Esophagus muscularis mucosa (tissue), 4 donors: ENCODE results near the gene PIGM.

ENCODE experiments used
- EP300 ChIP-seq: sonication (generic); formaldehyde crosslinking; IDR thresholded peaks from one replicate; pipeline ENCODE4 v1.6.1; 2017; ENCODE audit warnings: antibody characterized with exemption
- POLR2AphosphoS5 ChIP-seq, 2 donors: sonication (generic); formaldehyde crosslinking; IDR thresholded peaks; one replicate each; pipeline ENCODE4 v1.6.1; 2017; ENCODE audit warnings: antibody characterized with exemption in 2 of 2
- TF ChIP-seq, protein P1 (sequence below), 3 experiments: fragments of 200-600 bp in 2 of 3; fragments of 450-650 bp in 1 of 3; sonication (generic) in 2 of 3; IDR thresholded peaks; one replicate each; pipeline ENCODE4 v1.5.1; 2017 to 2019; ENCODE audit warnings: antibody characterized with exemption in 3 of 3, mild to moderate bottlenecking in 2 of 3, moderate library complexity in 1 of 3

DNA sequence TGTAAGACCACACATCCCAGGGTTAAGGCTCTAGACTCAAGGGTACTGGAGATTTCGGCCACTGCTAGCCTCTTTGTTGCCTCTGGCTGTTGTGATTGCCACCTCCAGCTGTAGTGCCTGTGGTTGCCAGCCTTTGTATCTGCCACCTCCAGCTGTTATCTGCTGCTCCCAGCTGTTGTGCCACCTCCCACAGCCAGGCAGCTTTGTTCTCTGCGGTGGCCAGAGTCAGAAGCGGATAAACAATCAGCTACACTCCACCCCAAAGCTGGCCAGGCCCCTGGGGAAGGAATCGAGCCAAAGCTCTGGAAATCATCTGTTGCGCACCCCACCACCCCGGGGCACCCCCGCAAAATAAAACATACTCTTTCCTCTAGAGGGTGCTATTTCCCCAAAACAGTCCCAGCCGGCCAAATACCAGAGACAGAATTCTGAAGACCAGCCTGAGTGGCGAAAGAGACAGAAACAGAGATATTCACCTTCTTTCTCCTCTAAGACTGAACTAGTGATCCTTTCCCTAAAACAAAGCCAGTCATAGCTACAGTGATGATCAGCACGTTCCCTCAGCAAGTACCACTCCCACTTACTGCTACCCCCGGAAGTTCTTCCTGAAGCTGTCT, 14.8 kb upstream of the PIGM start:
- TF ChIP-seq, protein P1, sequence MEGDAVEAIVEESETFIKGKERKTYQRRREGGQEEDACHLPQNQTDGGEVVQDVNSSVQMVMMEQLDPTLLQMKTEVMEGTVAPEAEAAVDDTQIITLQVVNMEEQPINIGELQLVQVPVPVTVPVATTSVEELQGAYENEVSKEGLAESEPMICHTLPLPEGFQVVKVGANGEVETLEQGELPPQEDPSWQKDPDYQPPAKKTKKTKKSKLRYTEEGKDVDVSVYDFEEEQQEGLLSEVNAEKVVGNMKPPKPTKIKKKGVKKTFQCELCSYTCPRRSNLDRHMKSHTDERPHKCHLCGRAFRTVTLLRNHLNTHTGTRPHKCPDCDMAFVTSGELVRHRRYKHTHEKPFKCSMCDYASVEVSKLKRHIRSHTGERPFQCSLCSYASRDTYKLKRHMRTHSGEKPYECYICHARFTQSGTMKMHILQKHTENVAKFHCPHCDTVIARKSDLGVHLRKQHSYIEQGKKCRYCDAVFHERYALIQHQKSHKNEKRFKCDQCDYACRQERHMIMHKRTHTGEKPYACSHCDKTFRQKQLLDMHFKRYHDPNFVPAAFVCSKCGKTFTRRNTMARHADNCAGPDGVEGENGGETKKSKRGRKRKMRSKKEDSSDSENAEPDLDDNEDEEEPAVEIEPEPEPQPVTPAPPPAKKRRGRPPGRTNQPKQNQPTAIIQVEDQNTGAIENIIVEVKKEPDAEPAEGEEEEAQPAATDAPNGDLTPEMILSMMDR (IDR thresholded peaks at IDR 0.05): peak; percentile 58 to 71 (median 60)
- no peak for TF ChIP-seq EP300
- peak in 1 of 2 donors; percentile 10 for TF ChIP-seq POLR2AphosphoS5 (IDR thresholded peaks at IDR 0.05)
